DOHH2 (cell line): ENCODE measurements around the gene SMC6.

Experiments used
- CTCF ChIP-seq: fragments of 200-600 bp; sonication (generic); IDR thresholded peaks from one replicate; pipeline ENCODE4 v1.5.1; 2014; ENCODE audit warnings: antibody characterized with exemption, mild to moderate bottlenecking, low read depth, low read length; ENCODE audit not compliant: poor library complexity, severe bottlenecking
- EZH2phosphoT487 ChIP-seq: fragments of 200-600 bp; sonication (generic); IDR thresholded peaks from 2 replicates; pipeline ENCODE4 v1.6.1; 2017; ENCODE audit warnings: borderline replicate concordance, mild to moderate bottlenecking, antibody characterized with exemption, low read length, moderate library complexity, mixed read lengths

- TF ChIP-seq CTCF (no peak), EZH2phosphoT487 (no peak)
Observed at GRCh38 chr2:17672583-17673317, 80.9 kb downstream of the SMC6 start.
